ENCODE data around the gene OR2C3. TPM values are rescaled to one million over a fixed set of nuclear protein-coding genes. Genes with fewer than 3 reads are reported as not detected.

Gene OR2C3
- total and polyA plus RNA-seq, 2 experiments from 2014 or later, result not detected

- no peak overlapping the region for H2AFZ ChIP-seq
- no peaks in the 10 kb centered on the region for H3K79me2 ChIP-seq
- H4K20me1 ChIP-seq (ENCODE audit: insufficient read depth, poor library complexity, severe bottlenecking), result no peaks in the 10 kb centered on the region
- H3K4me2 ChIP-seq, result no peak overlapping the region
- H3K36me3 ChIP-seq (replicated peaks; ENCODE audit: insufficient read depth, low read depth), result no peaks in the 10 kb centered on the region
- no peaks in the 10 kb centered on the region for H3K27me3 ChIP-seq
- H3K4me3 ChIP-seq, result no peak overlapping the region
- H3K9me3 ChIP-seq (ENCODE audit: low read depth), result no peaks in the 10 kb centered on the region
- no peaks in the 10 kb centered on the region for H3K9me2 ChIP-seq (replicated peaks; ENCODE audit: insufficient read depth)
- 63% methylated on average over 1 of the region's 1 CpG for WGBS (ENCODE audit: low lambda C conversion rate, missing lambda C conversion rate)
- H3K4me1 ChIP-seq (ENCODE audit: insufficient read depth), result no peaks in the 10 kb centered on the region
- no peak overlapping the region for H3K27ac ChIP-seq
- TF ChIP-seq EZH2 (IDR thresholded peaks at IDR 0.05; ENCODE audit: borderline replicate concordance) (no peak), CTCF (IDR thresholded peaks at IDR 0.05; ENCODE audit: poor library complexity) (no peak), EZH2phosphoT487 (IDR thresholded peaks at IDR 0.05; ENCODE audit: low read depth, severe bottlenecking, unreplicated experiment) (no peak)
- no peak for DNase-seq (ENCODE audit: low spot score)
Observed at GRCh38 chr1:247574236-247574635, 38.0 kb upstream of the OR2C3 start.

GRCh38 chr1:247562198-247562597 is 26.0 kb upstream of the OR2C3 start:
- Histone ChIP-seq H3K4me1 (ENCODE audit: insufficient read depth) (no peaks in the 10 kb centered on the region), H4K20me1 (ENCODE audit: insufficient read depth, poor library complexity, severe bottlenecking) (no peaks in the 10 kb centered on the region), H3K27me3 (no peaks in the 10 kb centered on the region), H3K4me3 (no peak overlapping the region), H3K9me2 (replicated peaks; ENCODE audit: insufficient read depth) (no peaks in the 10 kb centered on the region), H3K4me2 (no peak overlapping the region), H3K27ac (no peak overlapping the region), H2AFZ (no peak overlapping the region), H3K79me2 (no peaks in the 10 kb centered on the region), H3K36me3 (replicated peaks; ENCODE audit: insufficient read depth, low read depth) (no peaks in the 10 kb centered on the region), H3K9me3 (ENCODE audit: low read depth) (no peaks in the 10 kb centered on the region)
- TF ChIP-seq EZH2phosphoT487 (IDR thresholded peaks at IDR 0.05; ENCODE audit: low read depth, severe bottlenecking, unreplicated experiment), result no peak
- TF ChIP-seq CTCF (IDR thresholded peaks at IDR 0.05; ENCODE audit: poor library complexity), result no peak
- TF ChIP-seq EZH2 (IDR thresholded peaks at IDR 0.05; ENCODE audit: borderline replicate concordance), result no peak
- WGBS (ENCODE audit: low lambda C conversion rate, missing lambda C conversion rate), result 88% methylated on average over 9 of the region's 9 CpGs
- no peak for DNase-seq (ENCODE audit: low spot score)

GRCh38 chr1:247561711-247562110 is 25.5 kb upstream of the OR2C3 start:
- Histone ChIP-seq H3K79me2 (no peaks in the 10 kb centered on the region), H3K4me2 (no peak overlapping the region), H3K9me3 (ENCODE audit: low read depth) (no peaks in the 10 kb centered on the region), H3K36me3 (replicated peaks; ENCODE audit: insufficient read depth, low read depth) (no peaks in the 10 kb centered on the region), H4K20me1 (ENCODE audit: insufficient read depth, poor library complexity, severe bottlenecking) (no peaks in the 10 kb centered on the region), H2AFZ (no peak overlapping the region), H3K9me2 (replicated peaks; ENCODE audit: insufficient read depth) (no peaks in the 10 kb centered on the region), H3K4me3 (no peak overlapping the region), H3K4me1 (ENCODE audit: insufficient read depth) (no peaks in the 10 kb centered on the region), H3K27ac (no peak overlapping the region), H3K27me3 (no peaks in the 10 kb centered on the region)
- TF ChIP-seq EZH2 (IDR thresholded peaks at IDR 0.05; ENCODE audit: borderline replicate concordance) (no peak), CTCF (IDR thresholded peaks at IDR 0.05; ENCODE audit: poor library complexity) (no peak), EZH2phosphoT487 (IDR thresholded peaks at IDR 0.05; ENCODE audit: low read depth, severe bottlenecking, unreplicated experiment) (no peak)
- WGBS (ENCODE audit: low lambda C conversion rate, missing lambda C conversion rate), result 71% methylated on average over 10 of the region's 10 CpGs
- DNase-seq (ENCODE audit: low spot score), result no peak
